WTC11 (cell line): Measurements from ENCODE around the gene SPAG5. TPM values are rescaled to one million over a fixed set of nuclear protein-coding genes. Genes with fewer than 3 reads are reported as not detected.
A peak's percentile ranks its signal among the peaks of the same experiment; 100 is the strongest.

Source experiments
- ATAC-seq: fragments of 200-7000 bp; cut with Tn5 transposase; 2 replicates; pipeline ENCODE4 v1.10.0; 2021; ENCODE audit warnings: mild to moderate bottlenecking, moderate library complexity
- CTCF ChIA-PET: fragments of 300-600 bp; sonication (Branson Sonifier 250); formaldehyde crosslinking; loops from one replicate; lab custom pipeline; 2021; ENCODE audit warnings: antibody characterized with exemption; lab: Charles Lee
- POLR2A ChIA-PET: fragments of 350-600 bp; sonication (Branson Sonifier 250); formaldehyde crosslinking; loops from one replicate; lab custom pipeline; 2021; ENCODE audit warnings: antibody characterized with exemption; lab: Charles Lee
- DNase-seq: peaks from one replicate; pipeline ENCODE4 v3.0.0; 2021; ENCODE audit warnings: low spot score
- H3K27ac Mint-ChIP-seq: 2 replicates; pipeline ENCODE4 v1.8.0; 2021; ENCODE audit warnings: mixed read lengths
- H3K27me3 Mint-ChIP-seq: 2 replicates; pipeline ENCODE4 v1.8.0; 2021; ENCODE audit warnings: low read depth, mild to moderate bottlenecking, moderate library complexity, mixed read lengths
- H3K36me3 Mint-ChIP-seq: 2 replicates; pipeline ENCODE4 v1.8.0; 2021; ENCODE audit warnings: mixed read lengths
- H3K4me1 Mint-ChIP-seq: 2 replicates; pipeline ENCODE4 v1.8.0; 2022; ENCODE audit warnings: mixed read lengths
- H3K4me3 Mint-ChIP-seq: 2 replicates; pipeline ENCODE4 v1.8.0; 2021; ENCODE audit warnings: mild to moderate bottlenecking, moderate library complexity, mixed read lengths
- H3K9me3 Mint-ChIP-seq: 2 replicates; pipeline ENCODE4 v1.8.0; 2021; ENCODE audit warnings: mixed read lengths
- ATF1 ChIP-seq: sonication (generic); formaldehyde crosslinking; IDR thresholded peaks from 2 replicates; pipeline ENCODE4 v1.8.1; 2023; ENCODE audit warnings: mild to moderate bottlenecking, moderate library complexity, missing genetic modification reagents
- CBFB ChIP-seq: sonication (generic); formaldehyde crosslinking; IDR thresholded peaks from 2 replicates; pipeline ENCODE4 v1.8.1; 2022; ENCODE audit warnings: mild to moderate bottlenecking, low read depth, missing genetic modification reagents
- E2F5 ChIP-seq: sonication (generic); formaldehyde crosslinking; IDR thresholded peaks from 2 replicates; pipeline ENCODE4 v1.8.1; 2022; ENCODE audit warnings: mild to moderate bottlenecking, moderate library complexity, missing genetic modification reagents
- EMX1 ChIP-seq: fragments of 250-450 bp; sonication (Bioruptor Pico); IDR thresholded peaks from 2 replicates; pipeline ENCODE4 v1.8.0; 2021; ENCODE audit warnings: mild to moderate bottlenecking
- ERG ChIP-seq: fragments of 250-450 bp; sonication (Bioruptor Pico); IDR thresholded peaks from 2 replicates; pipeline ENCODE4 v1.8.0; 2021; ENCODE audit warnings: mild to moderate bottlenecking
- ETV6 ChIP-seq: sonication (generic); formaldehyde crosslinking; IDR thresholded peaks from 2 replicates; pipeline ENCODE4 v1.8.1; 2022; ENCODE audit warnings: mild to moderate bottlenecking, missing genetic modification reagents
- FOXK1 ChIP-seq: sonication (generic); formaldehyde crosslinking; IDR thresholded peaks from 2 replicates; pipeline ENCODE4 v1.8.0; 2022; ENCODE audit warnings: mild to moderate bottlenecking, moderate library complexity, missing genetic modification reagents
- MAX ChIP-seq: sonication (generic); formaldehyde crosslinking; IDR thresholded peaks from 2 replicates; pipeline ENCODE4 v1.8.0; 2022; ENCODE audit warnings: mild to moderate bottlenecking, missing genetic modification reagents
- NFYB ChIP-seq: sonication (generic); formaldehyde crosslinking; conservative IDR thresholded peaks from 2 replicates; pipeline ENCODE4 v1.8.0; 2022; ENCODE audit warnings: low read depth, missing genetic modification reagents
- NR1H2 ChIP-seq: sonication (generic); formaldehyde crosslinking; IDR thresholded peaks from 2 replicates; pipeline ENCODE4 v1.9.0; 2021; ENCODE audit warnings: mild to moderate bottlenecking, moderate library complexity, missing genetic modification reagents
- PRRX2 ChIP-seq: fragments of 250-450 bp; sonication (Bioruptor Pico); IDR thresholded peaks from 2 replicates; pipeline ENCODE4 v1.8.0; 2021; ENCODE audit warnings: mild to moderate bottlenecking
- RELA ChIP-seq: sonication (generic); formaldehyde crosslinking; IDR thresholded peaks from 2 replicates; pipeline ENCODE4 v1.8.1; 2022; ENCODE audit warnings: missing genetic modification reagents, mild to moderate bottlenecking, borderline replicate concordance
- SMAD4 ChIP-seq: sonication (generic); formaldehyde crosslinking; IDR thresholded peaks from 2 replicates; pipeline ENCODE4 v1.8.0; 2022; ENCODE audit warnings: mild to moderate bottlenecking, missing genetic modification reagents
- SP1 ChIP-seq: sonication (generic); formaldehyde crosslinking; conservative IDR thresholded peaks from 2 replicates; pipeline ENCODE4 v1.8.1; 2022; ENCODE audit warnings: missing genetic modification reagents
- TCF7 ChIP-seq: sonication (generic); formaldehyde crosslinking; IDR thresholded peaks from 2 replicates; pipeline ENCODE4 v1.8.0; 2022; ENCODE audit warnings: mild to moderate bottlenecking, low read depth, missing genetic modification reagents, moderate library complexity
- TEAD1 ChIP-seq: sonication (generic); formaldehyde crosslinking; IDR thresholded peaks from 2 replicates; pipeline ENCODE4 v1.8.0; 2022; ENCODE audit warnings: mild to moderate bottlenecking, missing genetic modification reagents
- ZNF121 ChIP-seq: sonication (generic); formaldehyde crosslinking; IDR thresholded peaks from 2 replicates; pipeline ENCODE4 v1.8.0; 2023; ENCODE audit warnings: missing genetic modification reagents
- ZNF138 ChIP-seq: sonication (generic); formaldehyde crosslinking; conservative IDR thresholded peaks from 2 replicates; pipeline ENCODE4 v1.8.1; 2022; ENCODE audit warnings: mild to moderate bottlenecking, moderate library complexity, missing genetic modification reagents
- ZNF281 ChIP-seq: sonication (generic); formaldehyde crosslinking; IDR thresholded peaks from 2 replicates; pipeline ENCODE4 v1.8.0; 2023; ENCODE audit warnings: mild to moderate bottlenecking, missing genetic modification reagents
- ZNF396 ChIP-seq: fragments of 250-450 bp; sonication (Bioruptor Pico); IDR thresholded peaks from 2 replicates; pipeline ENCODE4 v1.8.0; 2021; ENCODE audit warnings: mild to moderate bottlenecking, moderate library complexity, borderline replicate concordance
- total RNA-seq: library from RNA; stranded (reverse); gene quantifications from 3 replicates; pipeline ENCODE4 v1.2.3, GENCODE V29; 2021
- TF ChIP-seq, protein P1 (sequence below): fragments of 200-600 bp; IDR thresholded peaks from 2 replicates; pipeline ENCODE4 v1.8.0; 2022; ENCODE audit warnings: antibody characterized with exemption

The SPAG5 gene
- total RNA-seq, 1 experiment from 2014 or later, result 146 TPM

GRCh38 chr17:28644787-28645575 is 46.2 kb upstream of the SPAG5 start, which contains the start of gene BLTP2 (continued):
- TF ChIP-seq TCF7 (CRISPR knock-in tag) (no peak), FOXK1 (peak; percentile 70), SMAD4 (no peak), ZNF396 (CRISPR knock-in tag) (no peak), ZNF121 (CRISPR knock-in tag) (peak; percentile 63; the same call in 1 of the 2 replicates), ZNF281 (CRISPR knock-in tag) (no peak), ERG (CRISPR knock-in tag) (no peak), EMX1 (CRISPR knock-in tag) (no peak), PRRX2 (CRISPR knock-in tag) (no peak; the same call in 1 of the 2 replicates), NR1H2 (no peak), ETV6 (CRISPR knock-in tag) (peak; percentile 87), E2F5 (CRISPR knock-in tag) (peak; percentile 49), ZNF138 (CRISPR knock-in tag) (no peak), MAX (CRISPR knock-in tag) (peak; percentile 55), NFYB (CRISPR knock-in tag) (peak; percentile 78), ATF1 (CRISPR knock-in tag) (no peak), RELA (CRISPR knock-in tag) (no peak; the same call in 1 of the 2 replicates), SP1 (CRISPR knock-in tag) (peak; percentile 97), CBFB (no peak)

DNA sequence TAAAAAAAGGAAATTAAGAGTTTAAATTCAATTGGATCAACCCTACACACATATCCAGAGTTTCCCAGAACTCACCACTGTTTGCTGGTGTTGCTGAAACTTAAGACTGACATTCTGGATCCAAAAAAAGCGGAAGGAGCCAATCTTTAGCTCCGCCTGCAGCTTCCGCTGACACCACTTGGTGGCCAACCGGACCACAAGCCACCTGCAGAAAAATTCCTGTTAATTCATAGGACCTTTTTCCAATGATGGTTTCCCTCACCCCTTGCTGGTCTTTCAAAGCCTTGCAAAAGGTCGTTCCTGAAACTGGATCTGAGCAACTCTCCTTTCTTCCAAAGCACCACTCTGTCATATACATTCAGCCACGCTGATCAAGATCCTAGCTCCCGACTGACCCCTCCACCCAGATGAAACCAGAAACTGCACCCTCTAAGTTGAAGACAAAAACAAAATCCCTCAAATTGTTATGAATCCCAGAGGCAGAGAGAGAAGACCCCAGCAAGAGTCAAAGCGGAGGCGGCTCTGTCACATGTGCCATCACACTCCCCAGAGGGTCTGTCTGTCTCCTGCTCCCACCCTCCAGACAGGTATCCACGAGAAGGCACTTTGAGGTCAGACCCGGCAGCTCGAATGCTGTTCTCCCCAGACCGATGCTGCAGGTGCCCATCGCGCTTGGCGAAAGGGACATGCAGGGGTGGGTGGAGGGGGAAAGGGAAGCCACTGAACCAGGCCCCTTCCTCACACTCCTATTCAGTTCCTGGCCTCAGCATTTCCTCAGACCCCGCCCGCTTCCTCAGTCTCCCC is 45.4 kb upstream of the SPAG5 start:
- peak; percentile 45 for DNase-seq
- TF ChIP-seq, protein P1, sequence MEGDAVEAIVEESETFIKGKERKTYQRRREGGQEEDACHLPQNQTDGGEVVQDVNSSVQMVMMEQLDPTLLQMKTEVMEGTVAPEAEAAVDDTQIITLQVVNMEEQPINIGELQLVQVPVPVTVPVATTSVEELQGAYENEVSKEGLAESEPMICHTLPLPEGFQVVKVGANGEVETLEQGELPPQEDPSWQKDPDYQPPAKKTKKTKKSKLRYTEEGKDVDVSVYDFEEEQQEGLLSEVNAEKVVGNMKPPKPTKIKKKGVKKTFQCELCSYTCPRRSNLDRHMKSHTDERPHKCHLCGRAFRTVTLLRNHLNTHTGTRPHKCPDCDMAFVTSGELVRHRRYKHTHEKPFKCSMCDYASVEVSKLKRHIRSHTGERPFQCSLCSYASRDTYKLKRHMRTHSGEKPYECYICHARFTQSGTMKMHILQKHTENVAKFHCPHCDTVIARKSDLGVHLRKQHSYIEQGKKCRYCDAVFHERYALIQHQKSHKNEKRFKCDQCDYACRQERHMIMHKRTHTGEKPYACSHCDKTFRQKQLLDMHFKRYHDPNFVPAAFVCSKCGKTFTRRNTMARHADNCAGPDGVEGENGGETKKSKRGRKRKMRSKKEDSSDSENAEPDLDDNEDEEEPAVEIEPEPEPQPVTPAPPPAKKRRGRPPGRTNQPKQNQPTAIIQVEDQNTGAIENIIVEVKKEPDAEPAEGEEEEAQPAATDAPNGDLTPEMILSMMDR, result peak; percentile 47; the same call in 1 of the 2 replicates
- no peak for TF ChIP-seq TEAD1
- H3K4me3 Mint-ChIP-seq, result peak overlapping the region; percentile 93
- peak overlapping the region; percentile 96 for H3K27ac Mint-ChIP-seq
- H3K27me3 Mint-ChIP-seq, result no peaks in the 10 kb centered on the region
- peak; percentile 5 for ATAC-seq
- peaks cover 24% of the 10 kb centered on the region for H3K4me1 Mint-ChIP-seq
- H3K36me3 Mint-ChIP-seq, result peaks cover 49% of the 10 kb centered on the region
- ChIA-PET POLR2A (interaction anchor here (0.7 to 2.4 kb wide), 8 partner anchors 13 to 83 kb away, joined by 3 to 12 read pairs (median 4); partner anchors contain the start of genes ALDOC, NEK8, PROCA1 and RPL23A), CTCF (interaction anchor here (0.6 to 3.0 kb wide), 23 partner anchors 9 to 307 kb away, joined by 3 to 38 read pairs (median 5); partner anchors contain the start of genes ALDOC, PHF12, PIGS and PROCA1)
- H3K9me3 Mint-ChIP-seq, result no peaks in the 10 kb centered on the region
